Adrenal gland (tissue), 12 donors: Measurements from ENCODE around the gene SH3GL2. TPM values are rescaled to one million over a fixed set of nuclear protein-coding genes. Genes with fewer than 3 reads are reported as not detected.

Source experiments
- DNase-seq, 7 donors: peaks; one replicate each; pipeline ENCODE4 v3.0.0-alpha.2; 2019 to 2020
- H3K27ac ChIP-seq, 5 donors: fragments of 200-600 bp; sonication (generic) in 4 of 5; 1 replicate in 3 of 5; 2 replicates in 2 of 5; pipeline versions ENCODE4 v1.5.1 to v1.8.0; 2016 to 2020; ENCODE audit warnings: mild to moderate bottlenecking in 1 of 5
- H3K27me3 ChIP-seq: fragments of 200-600 bp; 2 replicates; pipeline ENCODE4 v1.8.0; 2021
- H3K36me3 ChIP-seq, 2 donors: fragments of 200-600 bp; replicated peaks in 1 of 2; 1 replicate in 1 of 2; 2 replicates in 1 of 2; pipeline versions ENCODE4 v1.5.1 to v1.8.0; 2018 to 2022
- H3K4me1 ChIP-seq, 2 donors: fragments of 200-600 bp; replicated peaks in 1 of 2; 1 replicate in 1 of 2; 2 replicates in 1 of 2; pipeline versions ENCODE4 v1.5.1 to v1.8.0; 2018 to 2021
- H3K4me3 ChIP-seq, 4 donors: fragments of 200-600 bp; sonication (generic) in 3 of 4; one replicate each; pipeline ENCODE4 v1.5.1; 2016 to 2018
- H3K9me3 ChIP-seq, 3 donors: fragments of 200-600 bp; sonication (generic) in 1 of 3; replicated peaks in 1 of 3; 1 replicate in 2 of 3; 2 replicates in 1 of 3; pipeline versions ENCODE4 v1.5.1 to v1.8.0; 2016 to 2021
- POLR2A ChIP-seq, 2 donors: fragments of 450-650 bp; IDR thresholded peaks; one replicate each; pipeline ENCODE4 v1.6.1; 2017; ENCODE audit warnings: antibody characterized with exemption in 2 of 2, mild to moderate bottlenecking in 2 of 2, moderate library complexity in 1 of 2
- WGBS, 4 donors: extraction: QIAGEN DNeasy Blood & Tissue Kit in 2 of 4; methylation state at CpG; one replicate each; pipeline versions ENCODE4 v1.1.5 to v1.1.7; 2013 to 2017; 5-methylcytosine and 5-hydroxymethylcytosine counted together
- intact Hi-C, 2 donors: fragments of 100-400 bp; cut with DNase I; formaldehyde crosslinking; loops; one replicate each; pipeline versions ENCODE4 v1.14.1 to v1.15.0; 2022 to 2023
- polyA plus RNA-seq, 3 donors: library from polyadenylated mRNA; stranded (reverse); fragments of 200-250 nt in 2 of 3; fragments of 350-450 nt in 1 of 3; fragmentation: Illumina TruSeq in 1 of 3; extraction: RNeasy Lipid Tissue Mini Kit (QIAGEN cat#74804) in 1 of 3; gene quantifications; one replicate each; pipeline ENCODE4 v1.2.3, GENCODE V29; 2013 to 2014
- total RNA-seq, 9 donors: library from RNA; depleted of rRNA in 4 of 9; stranded (reverse); fragments of >200 nt in 4 of 9; fragments of 120-200 nt in 1 of 9; fragmentation: NEBNext Ultra II Directional in 1 of 9; extraction: Animal tissue kit (Norgen Biotek cat#: 25700) in 1 of 9; gene quantifications; one replicate each; pipeline versions ENCODE4 v1.1.0 to v1.2.4, GENCODE V29; 2013 to 2023
- TF ChIP-seq, protein P1 (sequence below), 6 experiments: fragments of 450-650 bp in 4 of 6; fragments of 200-600 bp in 2 of 6; sonication (generic) in 1 of 6; IDR thresholded peaks; 1 replicate in 5 of 6; 2 replicates in 1 of 6; pipeline versions ENCODE4 v1.5.1 to v1.8.0; 2016 to 2021; ENCODE audit warnings: antibody characterized with exemption in 6 of 6, mild to moderate bottlenecking in 2 of 6, moderate library complexity in 1 of 6
- donor health status: healthy with polysubstance abuse.
- donor health status: Bipolar disorder and iron deficiency.
- donor health status: DM: yes; HTN: yes; CAD: no.
- donor health status: DM: no; HTN: no; CAD: no.
- donor health status: DM: no; HTN: no; CAD: no.
- donor health status: DM: yes; HTN: yes; CAD: no.

SH3GL2 gene
- total and polyA plus RNA-seq, 12 donors, result 0.07 to 0.29 (median 0.19) TPM; not detected in 8

DNA sequence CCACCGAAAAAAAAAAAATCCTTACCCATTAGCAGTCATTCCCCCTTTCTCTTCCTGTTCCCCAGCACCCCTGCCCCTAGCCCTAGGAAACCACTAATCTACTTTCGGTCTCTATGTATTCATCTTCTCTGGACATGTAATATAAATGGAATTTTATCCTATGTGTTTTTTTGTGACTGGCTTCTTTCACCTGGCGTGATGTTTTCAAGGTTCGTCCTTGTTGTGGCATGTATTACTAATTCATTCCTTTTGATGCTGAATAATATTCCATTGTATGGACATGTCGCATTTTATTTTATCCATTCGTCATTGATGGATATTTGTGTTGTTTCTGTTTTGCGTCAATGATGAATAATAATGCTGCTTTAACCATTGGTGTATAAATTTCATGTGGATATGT lies 42.8 kb upstream of the SH3GL2 start:
- Histone ChIP-seq H3K36me3 (no peaks in the 10 kb centered on the region), H3K4me3 (no peak overlapping the region), H3K27ac (no peak overlapping the region), H3K4me1 (no peaks in the 10 kb centered on the region), H3K9me3 (no peaks in the 10 kb centered on the region), H3K27me3 (no peaks in the 10 kb centered on the region)
- intact Hi-C loops, result loop anchor here in 1 of 2 donors (10.0 kb wide), 1 partner anchor 269 kb away; no protein-coding TSS in a partner anchor
- no peak for DNase-seq
- TF ChIP-seq, protein P1, sequence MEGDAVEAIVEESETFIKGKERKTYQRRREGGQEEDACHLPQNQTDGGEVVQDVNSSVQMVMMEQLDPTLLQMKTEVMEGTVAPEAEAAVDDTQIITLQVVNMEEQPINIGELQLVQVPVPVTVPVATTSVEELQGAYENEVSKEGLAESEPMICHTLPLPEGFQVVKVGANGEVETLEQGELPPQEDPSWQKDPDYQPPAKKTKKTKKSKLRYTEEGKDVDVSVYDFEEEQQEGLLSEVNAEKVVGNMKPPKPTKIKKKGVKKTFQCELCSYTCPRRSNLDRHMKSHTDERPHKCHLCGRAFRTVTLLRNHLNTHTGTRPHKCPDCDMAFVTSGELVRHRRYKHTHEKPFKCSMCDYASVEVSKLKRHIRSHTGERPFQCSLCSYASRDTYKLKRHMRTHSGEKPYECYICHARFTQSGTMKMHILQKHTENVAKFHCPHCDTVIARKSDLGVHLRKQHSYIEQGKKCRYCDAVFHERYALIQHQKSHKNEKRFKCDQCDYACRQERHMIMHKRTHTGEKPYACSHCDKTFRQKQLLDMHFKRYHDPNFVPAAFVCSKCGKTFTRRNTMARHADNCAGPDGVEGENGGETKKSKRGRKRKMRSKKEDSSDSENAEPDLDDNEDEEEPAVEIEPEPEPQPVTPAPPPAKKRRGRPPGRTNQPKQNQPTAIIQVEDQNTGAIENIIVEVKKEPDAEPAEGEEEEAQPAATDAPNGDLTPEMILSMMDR (IDR thresholded peaks at IDR 0.05), result no peak
- no peak for TF ChIP-seq POLR2A (IDR thresholded peaks at IDR 0.05)
- 76 to 82% (median 77%) methylated on average over 7 of the region's 7 CpGs for WGBS, 4 donors

DNA sequence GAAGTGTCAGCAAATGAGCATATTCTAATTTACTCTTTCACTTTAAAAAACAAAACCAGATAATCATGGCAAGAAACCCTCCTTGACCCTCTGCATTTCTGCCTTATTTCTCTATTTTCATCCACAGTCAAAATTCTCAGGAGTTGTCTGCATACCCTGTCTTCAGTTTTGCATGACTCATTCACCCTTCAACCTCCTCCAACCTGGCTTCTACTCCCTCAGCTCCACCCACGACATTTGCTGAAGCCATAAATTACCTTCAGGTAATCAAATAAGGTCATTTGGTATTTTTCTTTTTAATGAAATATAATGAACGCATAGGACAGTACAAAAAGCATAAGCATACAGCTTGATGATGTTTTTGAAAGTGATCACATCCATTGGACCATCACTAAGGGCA lies 27.8 kb upstream of the SH3GL2 start:
- TF ChIP-seq POLR2A (IDR thresholded peaks at IDR 0.05), result no peak
- TF ChIP-seq, protein P1 (IDR thresholded peaks at IDR 0.05), result no peak
- 50 to 68% (median 55%) methylated on average over 2 of the region's 2 CpGs for WGBS, 4 donors
- no peaks in the 10 kb centered on the region for H3K9me3 ChIP-seq
- no peak overlapping the region for H3K27ac ChIP-seq
- DNase-seq, result no peak
- intact Hi-C loops, result no loop called here
- H3K27me3 ChIP-seq, result no peaks in the 10 kb centered on the region
- H3K36me3 ChIP-seq, result no peaks in the 10 kb centered on the region
- H3K4me3 ChIP-seq, result no peak overlapping the region
- no peaks in the 10 kb centered on the region for H3K4me1 ChIP-seq

DNA sequence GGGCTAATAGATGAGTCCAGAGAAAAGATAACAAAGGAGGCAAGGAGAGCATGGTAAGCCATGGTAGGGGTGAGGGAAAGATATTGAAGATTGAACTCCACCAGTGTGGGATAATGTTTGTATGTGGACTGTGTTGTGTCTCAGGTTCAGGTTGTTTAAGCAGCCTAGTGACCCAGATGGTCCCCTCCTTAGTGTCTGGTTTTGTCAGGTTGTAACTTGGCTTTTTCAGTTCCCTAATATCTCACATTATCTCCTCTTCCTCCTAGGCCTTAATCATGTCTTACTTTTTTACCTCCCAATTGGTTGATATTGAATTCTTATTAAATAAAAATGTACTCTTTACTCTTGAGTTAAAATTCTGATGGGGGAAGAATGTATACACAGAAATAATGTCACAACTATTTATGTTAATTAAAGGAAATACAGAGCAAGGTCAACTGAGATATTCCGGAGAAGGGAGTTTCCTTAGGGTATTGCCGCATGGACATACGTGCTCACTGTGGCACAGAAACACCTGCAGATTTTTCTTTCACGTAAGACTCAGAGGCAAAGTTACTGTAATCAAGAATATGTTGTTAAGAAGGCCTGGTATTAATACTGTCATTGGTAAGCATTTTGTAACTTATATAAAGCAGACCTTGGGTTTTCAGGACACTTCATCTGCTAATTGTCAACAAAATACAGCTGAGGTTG lies 23.4 kb upstream of the SH3GL2 start:
- intact Hi-C loops, result no loop called here
- H3K27ac ChIP-seq, result no peak overlapping the region
- H3K9me3 ChIP-seq, result no peaks in the 10 kb centered on the region
- no peaks in the 10 kb centered on the region for H3K4me1 ChIP-seq
- 65 to 70% (median 68%) methylated on average over 4 of the region's 4 CpGs for WGBS, 4 donors
- no peak for DNase-seq
- H3K4me3 ChIP-seq, result no peak overlapping the region
- TF ChIP-seq, protein P1 (IDR thresholded peaks at IDR 0.05), result no peak
- no peak for TF ChIP-seq POLR2A (IDR thresholded peaks at IDR 0.05)
- H3K27me3 ChIP-seq, result no peaks in the 10 kb centered on the region
- no peaks in the 10 kb centered on the region for H3K36me3 ChIP-seq

DNA sequence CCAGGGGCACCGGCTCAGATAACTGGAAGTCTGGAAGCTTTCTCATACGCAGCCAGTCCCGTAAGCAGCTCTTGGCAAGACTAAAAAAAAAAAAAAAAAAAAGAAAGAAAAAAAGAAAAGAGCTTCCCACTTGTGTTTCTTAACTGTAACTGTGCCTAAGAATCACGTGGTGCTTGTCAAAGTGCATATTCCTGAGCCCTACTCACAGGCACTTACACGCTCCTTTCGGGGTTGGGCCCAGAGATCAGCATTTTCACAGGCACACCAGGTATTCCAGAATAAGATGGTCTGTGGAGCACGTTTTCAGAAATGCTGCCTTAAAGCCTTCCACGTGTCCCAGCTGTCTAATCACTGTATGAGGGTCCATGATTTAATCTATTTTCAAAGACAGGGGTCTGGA lies 22.6 kb upstream of the SH3GL2 start:
- WGBS, 4 donors, result 75 to 85% (median 84%) methylated on average over 8 of the region's 8 CpGs
- TF ChIP-seq, protein P1 (IDR thresholded peaks at IDR 0.05), result no peak
- no peak for TF ChIP-seq POLR2A (IDR thresholded peaks at IDR 0.05)
- Histone ChIP-seq H3K27ac (no peak overlapping the region), H3K4me1 (no peaks in the 10 kb centered on the region), H3K4me3 (no peak overlapping the region), H3K27me3 (no peaks in the 10 kb centered on the region), H3K36me3 (no peaks in the 10 kb centered on the region), H3K9me3 (no peaks in the 10 kb centered on the region)
- DNase-seq, result no peak
- intact Hi-C loops, result no loop called here
